IMR-90 (cell line): ENCODE measurements around the gene ASF1B. TPM values are rescaled to one million over a fixed set of nuclear protein-coding genes. Genes with fewer than 3 reads are reported as not detected.

Experiments
- ATAC-seq: fragments of 200-7000 bp; cut with Tn5 transposase; 2 replicates; pipeline ENCODE4 v1.9.1; 2020; ENCODE audit warnings: low read depth, mild to moderate bottlenecking, moderate library complexity
- BruUV-seq: library from RNA; stranded (reverse); fragments of 400-500 nt; replicated peaks from 2 replicates; lab custom pipeline; 2021; lab: Mats Ljungman, UMichigan
- CTCF ChIA-PET: fragments of 300-600 bp; formaldehyde crosslinking; extraction: SDS; loops from one replicate; lab custom pipeline; 2021; ENCODE audit warnings: antibody characterized with exemption; lab: Yijun Ruan, JAX
- POLR2A ChIA-PET: fragments of 300-600 bp; sonication (Branson Sonifier 250); formaldehyde crosslinking; loops from one replicate; lab custom pipeline; 2022; ENCODE audit warnings: antibody characterized with exemption; ENCODE audit not compliant: unreplicated experiment; lab: Charles Lee
- DNase-seq: peaks from one replicate; pipeline ENCODE4 v3.0.0; 2013
- H2AFZ ChIP-seq: replicated peaks from 2 replicates; pipeline ENCODE3; 2013; ENCODE audit warnings: low read length, mild to moderate bottlenecking; ENCODE audit not compliant: poor library complexity
- H2AK5ac ChIP-seq: 2 replicates; pipeline ENCODE4 v1.6.1; 2013; ENCODE audit warnings: low read depth, low read length, inconsistent platforms
- H2AK9ac ChIP-seq: replicated peaks from 2 replicates; pipeline ENCODE3; 2013; ENCODE audit warnings: mild to moderate bottlenecking, low read depth, low read length, moderate library complexity; ENCODE audit not compliant: poor library complexity
- H2BK120ac ChIP-seq: 2 replicates; pipeline ENCODE4 v1.6.1; 2013; ENCODE audit warnings: low read depth, low read length, inconsistent platforms
- H2BK15ac ChIP-seq: 3 replicates; pipeline ENCODE4 v1.6.1; 2013; ENCODE audit warnings: low read depth, low read length, inconsistent platforms
- H2BK20ac ChIP-seq: 2 replicates; pipeline ENCODE4 v1.6.1; 2013; ENCODE audit warnings: low read depth, mild to moderate bottlenecking, inconsistent platforms, low read length, moderate library complexity
- H2BK5ac ChIP-seq: 2 replicates; pipeline ENCODE4 v1.6.1; 2013; ENCODE audit warnings: mild to moderate bottlenecking, low read depth, low read length, inconsistent platforms; ENCODE audit not compliant: poor library complexity, severe bottlenecking
- H3K14ac ChIP-seq: replicated peaks from 2 replicates; pipeline ENCODE4 v1.6.1; 2013; ENCODE audit warnings: low read depth, low read length, inconsistent platforms
- H3K18ac ChIP-seq: 2 replicates; pipeline ENCODE4 v1.6.1; 2013; ENCODE audit warnings: low read depth, low read length, control low read depth
- H3K23ac ChIP-seq: 2 replicates; pipeline ENCODE4 v1.6.1; 2013; ENCODE audit warnings: low read depth, low read length, inconsistent platforms
- H3K27ac ChIP-seq: 2 replicates; pipeline ENCODE4 v1.5.1; 2013; ENCODE audit warnings: mild to moderate bottlenecking, control low read depth, low read length; ENCODE audit not compliant: insufficient read depth
- H3K27me3 ChIP-seq: 2 replicates; pipeline ENCODE4 v1.6.1; 2013; ENCODE audit warnings: low read length; ENCODE audit not compliant: control insufficient read depth, insufficient read depth
- H3K36me3 ChIP-seq: 2 replicates; pipeline ENCODE4 v1.6.1; 2013; ENCODE audit warnings: low read length, mixed read lengths; ENCODE audit not compliant: control insufficient read depth, insufficient read depth
- H3K4ac ChIP-seq: 2 replicates; pipeline ENCODE4 v1.6.1; 2013; ENCODE audit warnings: low read depth, low read length, inconsistent platforms
- H3K4me1 ChIP-seq: 2 replicates; pipeline ENCODE4 v1.6.1; 2013; ENCODE audit warnings: low read length, mixed read lengths; ENCODE audit not compliant: control insufficient read depth, insufficient read depth
- H3K4me2 ChIP-seq: 2 replicates; pipeline ENCODE4 v1.6.1; 2013; ENCODE audit warnings: low read depth, mild to moderate bottlenecking, control low read depth, low read length, moderate library complexity
- H3K4me3 ChIP-seq: 2 replicates; pipeline ENCODE4 v1.5.1; 2013; ENCODE audit warnings: low read depth, mild to moderate bottlenecking, control low read depth, low read length, moderate library complexity; ENCODE audit not compliant: insufficient read depth
- H3K56ac ChIP-seq: 2 replicates; pipeline ENCODE4 v1.6.1; 2013; ENCODE audit warnings: low read length, inconsistent platforms; ENCODE audit not compliant: insufficient read depth; ENCODE audit errors: extremely low read depth
- H3K79me1 ChIP-seq, 2 experiments: 2 replicates each; pipeline ENCODE4 v1.6.1; 2013; ENCODE audit warnings: low read length in 2 of 2, inconsistent platforms in 1 of 2, low read depth in 1 of 2
- H3K9ac ChIP-seq: 2 replicates; pipeline ENCODE4 v1.6.1; 2013; ENCODE audit warnings: low read depth, low read length, control low read depth
- H3K9me1 ChIP-seq: 2 replicates; pipeline ENCODE4 v1.6.1; 2013; ENCODE audit warnings: low read length, inconsistent platforms; ENCODE audit not compliant: insufficient read depth
- H3K9me3 ChIP-seq: 2 replicates; pipeline ENCODE4 v1.6.1; 2013; ENCODE audit warnings: low read length; ENCODE audit not compliant: control insufficient read depth, insufficient read depth
- H4K20me1 ChIP-seq: 2 replicates; pipeline ENCODE4 v1.6.1; 2013; ENCODE audit warnings: low read length, inconsistent platforms; ENCODE audit not compliant: insufficient read depth
- H4K5ac ChIP-seq: 2 replicates; pipeline ENCODE4 v1.6.1; 2013; ENCODE audit warnings: mild to moderate bottlenecking, low read depth, low read length, control low read depth
- H4K8ac ChIP-seq, 2 experiments: 2 replicates each; pipeline ENCODE4 v1.6.1; 2013; ENCODE audit warnings: low read depth in 2 of 2, low read length in 2 of 2, control low read depth in 1 of 2, inconsistent platforms in 1 of 2
- H4K91ac ChIP-seq: 2 replicates; pipeline ENCODE4 v1.6.1; 2013; ENCODE audit warnings: low read depth, low read length, inconsistent platforms; ENCODE audit not compliant: insufficient read depth
- CHD1 ChIP-seq: IDR thresholded peaks from 2 replicates; pipeline ENCODE4 v1.6.1; 2012; ENCODE audit warnings: low read depth, low read length, improper control_type of control experiment
- FOS ChIP-seq: fragments of 150-350 bp; IDR thresholded peaks from 2 replicates; pipeline ENCODE4 v1.6.1; 2016; ENCODE audit warnings: low read depth, low read length
- MAFK ChIP-seq: IDR thresholded peaks from 2 replicates; pipeline ENCODE4 v1.6.1; 2012; ENCODE audit warnings: low read depth, low read length, improper control_type of control experiment
- MXI1 ChIP-seq: IDR thresholded peaks from 2 replicates; pipeline ENCODE4 v1.6.1; 2012; ENCODE audit warnings: low read depth, mild to moderate bottlenecking, low read length, moderate library complexity, borderline replicate concordance
- POLR2A ChIP-seq: IDR thresholded peaks from 2 replicates; pipeline ENCODE4 v1.6.1; 2012; ENCODE audit warnings: mild to moderate bottlenecking, low read depth, low read length
- RAD21 ChIP-seq: IDR thresholded peaks from 2 replicates; pipeline ENCODE4 v1.6.1; 2012; ENCODE audit warnings: low read length, improper control_type of control experiment
- RCOR1 ChIP-seq: IDR thresholded peaks from 2 replicates; pipeline ENCODE4 v1.6.1; 2012; ENCODE audit warnings: mild to moderate bottlenecking, low read length, improper control_type of control experiment; ENCODE audit not compliant: insufficient replicate concordance
- RFX5 ChIP-seq: IDR thresholded peaks from 2 replicates; pipeline ENCODE4 v1.8.0; 2012; ENCODE audit warnings: low read depth, mild to moderate bottlenecking, low read length, moderate library complexity
- SMC3 ChIP-seq: fragments of 150-350 bp; IDR thresholded peaks from 2 replicates; pipeline ENCODE4 v1.6.1; 2016; ENCODE audit warnings: low read depth, mild to moderate bottlenecking, antibody characterized with exemption, low read length, moderate library complexity
- WGBS, 2 experiments: methylation state at CpG; one replicate each; pipeline versions ENCODE4 v1.1.5 to v1.1.7; 2013; ENCODE audit warnings: missing lambda C conversion rate in 2 of 2; ENCODE audit not compliant: insufficient read length in 1 of 2; ENCODE audit errors: extremely low coverage in 2 of 2; 5-methylcytosine and 5-hydroxymethylcytosine counted together
- dilution Hi-C: fragments of 300-500 bp; cut with HindIII; formaldehyde crosslinking; loops from one replicate; pipeline ENCODE4 v1.14.3; 2018; ENCODE audit warnings: low sequenced_read_pairs; ENCODE audit not compliant: unreplicated experiment
- in situ Hi-C: fragments of 300-500 bp; cut with MboI; formaldehyde crosslinking; loops from 3 replicates; pipeline ENCODE4 v1.14.3; 2019; ENCODE audit warnings: low sequenced_read_pairs, inconsistent platforms, mixed read lengths
- intact Hi-C: fragments of 100-400 bp; cut with micrococcal nuclease; formaldehyde crosslinking; loops from 2 replicates; pipeline ENCODE4 v1.10.0; 2022
- polyA plus RNA-seq, 3 experiments: library from polyadenylated mRNA; depleted of rRNA; stranded (reverse); fragments of >200 nt; gene quantifications; 2 replicates each; pipeline ENCODE4 v1.2.3, GENCODE V29; 2012; ENCODE audit warnings: low replicate concordance in 1 of 3
- total RNA-seq: library from RNA; depleted of rRNA; stranded (reverse); fragments of >200 nt; gene quantifications from 2 replicates; pipeline ENCODE4 v1.2.3, GENCODE V29; 2012
- TF ChIP-seq, protein P1 (sequence below): conservative IDR thresholded peaks from 2 replicates; pipeline ENCODE4 v1.5.1; 2012; ENCODE audit warnings: mild to moderate bottlenecking, low read depth, low read length, improper control_type of control experiment

The ASF1B gene
- total and polyA plus RNA-seq, 2 of the 4 experiments (the other 2 are of a cell fraction), result 10.4 to 12.1 TPM

DNA sequence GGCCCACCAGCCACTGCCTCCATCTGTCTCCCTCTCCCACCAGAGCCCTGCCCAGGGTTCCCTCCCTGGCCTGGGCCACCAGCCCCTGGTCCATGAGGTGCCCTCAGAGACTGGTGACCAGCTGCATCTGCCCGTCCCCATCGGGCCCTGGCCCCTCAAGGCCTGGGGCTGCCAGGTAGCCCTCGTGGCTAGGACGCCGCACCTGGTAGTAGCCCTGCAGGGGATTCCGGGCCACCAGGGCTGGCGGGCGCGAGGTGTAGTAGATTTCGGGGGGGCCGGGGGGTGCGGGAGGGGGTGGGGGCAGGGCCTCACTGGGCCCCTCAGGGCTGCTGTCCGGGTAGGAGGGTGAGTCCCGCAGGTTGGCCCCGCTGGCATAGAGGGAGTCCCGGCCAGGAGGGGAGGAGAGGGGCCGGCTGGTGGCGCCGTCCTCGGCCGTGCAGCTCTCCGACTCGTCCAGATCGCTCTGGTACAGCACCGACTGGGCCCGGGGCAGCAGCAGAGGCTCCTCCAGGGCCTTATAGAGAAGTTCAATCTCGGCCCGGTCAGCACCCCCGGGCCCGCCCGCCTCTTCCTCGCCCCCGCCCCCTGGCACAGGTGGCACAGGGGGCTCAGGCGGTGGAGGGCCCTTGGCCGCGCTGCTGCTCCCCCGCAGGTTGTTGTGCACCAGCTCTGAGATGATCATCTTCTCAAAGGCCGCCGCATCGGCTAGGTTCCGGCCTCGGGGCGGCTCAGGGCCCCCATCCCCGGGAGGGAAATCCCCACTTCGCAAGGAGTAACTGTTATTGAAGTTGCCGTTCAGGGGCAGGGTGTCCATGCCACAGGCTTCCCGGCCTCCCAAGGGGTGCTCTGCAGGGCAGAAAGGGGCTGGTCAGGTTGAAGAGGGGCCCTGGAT lies 14.6 kb upstream of the ASF1B start:
- DNase-seq (no peak), ATAC-seq (no peak)
- Histone ChIP-seq H3K4ac (no peak overlapping the region), H3K4me3 (no peak overlapping the region), H2BK120ac (no peak overlapping the region), H2BK15ac (no peak overlapping the region), H4K8ac (no peak overlapping the region), H3K9ac (no peak overlapping the region), H4K91ac (no peak overlapping the region), H2BK20ac (no peak overlapping the region), H2BK5ac (no peak overlapping the region), H3K23ac (no peak overlapping the region), H3K14ac (no peak overlapping the region), H3K36me3 (no peaks in the 10 kb centered on the region; the same call in 1 of the 2 replicates), H3K27ac (no peak overlapping the region), H2AFZ (no peak overlapping the region), H3K27me3 (no peaks in the 10 kb centered on the region), H3K79me1 (peaks cover 4 to 10% of the 10 kb centered on the region in 2 experiments; a peak in 2 of 4 replicates), H3K4me2 (no peak overlapping the region), H2AK9ac (no peak overlapping the region), H3K4me1 (peaks cover 5% of the 10 kb centered on the region; the same call in 1 of the 2 replicates), H3K9me1 (no peaks in the 10 kb centered on the region), H4K5ac (no peak overlapping the region), H3K18ac (no peak overlapping the region), H2AK5ac (no peak overlapping the region), H3K56ac (no peak overlapping the region), H3K9me3 (no peaks in the 10 kb centered on the region), H4K20me1 (peaks cover 14% of the 10 kb centered on the region; the same call in 1 of the 2 replicates)
- no TSS peak for BruUV-seq
- dilution Hi-C loops (no loop called here), in situ Hi-C loops (no loop called here), intact Hi-C loops (no loop called here)
- TF ChIP-seq RCOR1, result no peak
- TF ChIP-seq POLR2A, result no peak
- no peak for TF ChIP-seq RFX5
- no peak for TF ChIP-seq MAFK
- TF ChIP-seq RAD21, result no peak
- TF ChIP-seq FOS, result no peak
- TF ChIP-seq CHD1, result no peak
- no peak for TF ChIP-seq SMC3
- no peak for TF ChIP-seq MXI1
- TF ChIP-seq, protein P1, sequence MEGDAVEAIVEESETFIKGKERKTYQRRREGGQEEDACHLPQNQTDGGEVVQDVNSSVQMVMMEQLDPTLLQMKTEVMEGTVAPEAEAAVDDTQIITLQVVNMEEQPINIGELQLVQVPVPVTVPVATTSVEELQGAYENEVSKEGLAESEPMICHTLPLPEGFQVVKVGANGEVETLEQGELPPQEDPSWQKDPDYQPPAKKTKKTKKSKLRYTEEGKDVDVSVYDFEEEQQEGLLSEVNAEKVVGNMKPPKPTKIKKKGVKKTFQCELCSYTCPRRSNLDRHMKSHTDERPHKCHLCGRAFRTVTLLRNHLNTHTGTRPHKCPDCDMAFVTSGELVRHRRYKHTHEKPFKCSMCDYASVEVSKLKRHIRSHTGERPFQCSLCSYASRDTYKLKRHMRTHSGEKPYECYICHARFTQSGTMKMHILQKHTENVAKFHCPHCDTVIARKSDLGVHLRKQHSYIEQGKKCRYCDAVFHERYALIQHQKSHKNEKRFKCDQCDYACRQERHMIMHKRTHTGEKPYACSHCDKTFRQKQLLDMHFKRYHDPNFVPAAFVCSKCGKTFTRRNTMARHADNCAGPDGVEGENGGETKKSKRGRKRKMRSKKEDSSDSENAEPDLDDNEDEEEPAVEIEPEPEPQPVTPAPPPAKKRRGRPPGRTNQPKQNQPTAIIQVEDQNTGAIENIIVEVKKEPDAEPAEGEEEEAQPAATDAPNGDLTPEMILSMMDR, result no peak
- CTCF ChIA-PET, result no interaction called here
- 90% methylated on average over 23 of the region's 47 CpGs; no CpG with 5 or more reads in 1 of the 2 experiments for WGBS, 2 experiments
- POLR2A ChIA-PET, result no interaction called here
